ENCODE results near the gene MAST4.

MAST4 gene

DNA sequence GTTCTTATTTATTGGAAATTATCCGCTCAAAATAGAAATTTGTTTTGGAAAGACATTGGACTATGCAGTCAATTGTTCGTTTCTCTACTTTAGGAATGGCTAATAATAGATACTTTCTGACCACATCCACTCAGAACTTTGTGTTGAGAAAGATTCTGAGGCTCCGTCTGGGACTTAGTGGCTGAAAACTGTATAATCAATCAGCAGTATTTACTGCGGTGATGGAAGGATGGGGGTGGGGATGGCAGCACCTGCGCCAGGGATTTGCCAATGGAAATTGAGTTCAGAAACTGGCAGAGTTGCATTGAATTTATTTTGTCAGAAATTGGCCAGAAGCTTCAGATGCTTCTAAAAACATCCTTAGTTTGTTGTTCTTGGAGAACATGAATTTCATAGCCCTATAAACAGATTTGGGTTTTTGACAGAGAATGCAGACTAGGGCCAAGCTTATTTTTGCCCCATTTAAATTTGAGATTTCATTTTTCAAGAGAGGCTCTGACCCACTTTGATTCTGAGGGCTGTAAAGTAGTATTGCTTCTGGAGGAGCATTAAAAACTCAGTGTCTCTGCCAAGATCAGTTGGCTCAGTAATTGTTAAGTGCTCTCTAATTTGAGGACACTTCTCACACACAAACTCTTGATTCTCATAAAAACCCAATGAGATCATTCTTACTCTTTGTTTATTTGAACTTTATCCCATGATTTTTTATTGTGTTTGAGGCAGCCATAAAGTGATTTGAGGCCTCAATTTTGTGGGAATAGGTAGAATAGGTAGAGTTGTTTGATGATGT is 385.3 kb downstream of the MAST4 start (continued):
- TF ChIP-seq PRDM4 (tag by site-specific recombination; IDR thresholded peaks at IDR 0.05) (peak; percentile 83), ZNF138 (tag by site-specific recombination; IDR thresholded peaks at IDR 0.05; ENCODE audit: borderline replicate concordance) (no peak), ZNF354C (tag by site-specific recombination; IDR thresholded peaks at IDR 0.05; ENCODE audit: borderline replicate concordance, low read depth) (no peak), ZNF660 (tag by site-specific recombination; IDR thresholded peaks at IDR 0.05) (peak; percentile 77; the same call in 1 of the 2 replicates), IKZF3 (tag by site-specific recombination; IDR thresholded peaks at IDR 0.05) (peak; percentile 96), OVOL3 (tag by site-specific recombination; IDR thresholded peaks at IDR 0.05) (peak; percentile 92; the same call in 1 of the 2 replicates), ZNF324 (tag by site-specific recombination; IDR thresholded peaks at IDR 0.05) (peak; percentile 56; the same call in 1 of the 2 replicates), ZBTB21 (tag by site-specific recombination; IDR thresholded peaks at IDR 0.05) (peak; percentile 68), PRDM6 (tag by site-specific recombination; IDR thresholded peaks at IDR 0.05) (peak; percentile 99), TCF7L2 (IDR thresholded peaks at IDR 0.05; ENCODE audit: borderline replicate concordance, low read depth, low read length) (peak; percentile 67; the same call in 1 of the 2 replicates), WT1 (tag by site-specific recombination; IDR thresholded peaks at IDR 0.05) (peak; percentile 80), ZNF747 (tag by site-specific recombination; IDR thresholded peaks at IDR 0.05) (no peak), ZNF398 (tag by site-specific recombination; IDR thresholded peaks at IDR 0.05) (peak; percentile 77), ZSCAN18 (tag by site-specific recombination; IDR thresholded peaks at IDR 0.05) (no peak), BCL6B (tag by site-specific recombination; IDR thresholded peaks at IDR 0.05) (peak; percentile 73), BCL11B (tag by site-specific recombination; IDR thresholded peaks at IDR 0.05; ENCODE audit: low read depth) (peak; percentile 74; the same call in 1 of the 2 replicates), ZNF776 (tag by site-specific recombination; IDR thresholded peaks at IDR 0.05; ENCODE audit: borderline replicate concordance) (no peak), ZNF704 (tag by site-specific recombination; IDR thresholded peaks at IDR 0.05) (no peak), ZBTB20 (tag by site-specific recombination; IDR thresholded peaks at IDR 0.05) (peak; percentile 37; the same call in 1 of the 2 replicates), ZXDB (tag by site-specific recombination; IDR thresholded peaks at IDR 0.05) (peak; percentile 90), ZNF561 (tag by site-specific recombination; IDR thresholded peaks at IDR 0.05; ENCODE audit: borderline replicate concordance) (peak; percentile 83), ZNF23 (tag by site-specific recombination; IDR thresholded peaks at IDR 0.05; ENCODE audit: borderline replicate concordance) (no peak), ZNF837 (tag by site-specific recombination; IDR thresholded peaks at IDR 0.05) (no peak)
- TF ChIP-seq, protein P1, sequence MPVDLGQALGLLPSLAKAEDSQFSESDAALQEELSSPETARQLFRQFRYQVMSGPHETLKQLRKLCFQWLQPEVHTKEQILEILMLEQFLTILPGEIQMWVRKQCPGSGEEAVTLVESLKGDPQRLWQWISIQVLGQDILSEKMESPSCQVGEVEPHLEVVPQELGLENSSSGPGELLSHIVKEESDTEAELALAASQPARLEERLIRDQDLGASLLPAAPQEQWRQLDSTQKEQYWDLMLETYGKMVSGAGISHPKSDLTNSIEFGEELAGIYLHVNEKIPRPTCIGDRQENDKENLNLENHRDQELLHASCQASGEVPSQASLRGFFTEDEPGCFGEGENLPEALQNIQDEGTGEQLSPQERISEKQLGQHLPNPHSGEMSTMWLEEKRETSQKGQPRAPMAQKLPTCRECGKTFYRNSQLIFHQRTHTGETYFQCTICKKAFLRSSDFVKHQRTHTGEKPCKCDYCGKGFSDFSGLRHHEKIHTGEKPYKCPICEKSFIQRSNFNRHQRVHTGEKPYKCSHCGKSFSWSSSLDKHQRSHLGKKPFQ (tag by site-specific recombination; IDR thresholded peaks at IDR 0.05) = peak; percentile 81
- TF ChIP-seq, protein P2, sequence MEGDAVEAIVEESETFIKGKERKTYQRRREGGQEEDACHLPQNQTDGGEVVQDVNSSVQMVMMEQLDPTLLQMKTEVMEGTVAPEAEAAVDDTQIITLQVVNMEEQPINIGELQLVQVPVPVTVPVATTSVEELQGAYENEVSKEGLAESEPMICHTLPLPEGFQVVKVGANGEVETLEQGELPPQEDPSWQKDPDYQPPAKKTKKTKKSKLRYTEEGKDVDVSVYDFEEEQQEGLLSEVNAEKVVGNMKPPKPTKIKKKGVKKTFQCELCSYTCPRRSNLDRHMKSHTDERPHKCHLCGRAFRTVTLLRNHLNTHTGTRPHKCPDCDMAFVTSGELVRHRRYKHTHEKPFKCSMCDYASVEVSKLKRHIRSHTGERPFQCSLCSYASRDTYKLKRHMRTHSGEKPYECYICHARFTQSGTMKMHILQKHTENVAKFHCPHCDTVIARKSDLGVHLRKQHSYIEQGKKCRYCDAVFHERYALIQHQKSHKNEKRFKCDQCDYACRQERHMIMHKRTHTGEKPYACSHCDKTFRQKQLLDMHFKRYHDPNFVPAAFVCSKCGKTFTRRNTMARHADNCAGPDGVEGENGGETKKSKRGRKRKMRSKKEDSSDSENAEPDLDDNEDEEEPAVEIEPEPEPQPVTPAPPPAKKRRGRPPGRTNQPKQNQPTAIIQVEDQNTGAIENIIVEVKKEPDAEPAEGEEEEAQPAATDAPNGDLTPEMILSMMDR (tag by site-specific recombination; IDR thresholded peaks at IDR 0.05) = no peak
